ENCODE measurements around the gene ATXN7L2.

- TF ChIP-seq EZH2 (IDR thresholded peaks at IDR 0.05; ENCODE audit: insufficient read depth, low read length) (no peak), CTCF (IDR thresholded peaks at IDR 0.05; ENCODE audit: insufficient read depth, low read depth, low read length) (peak; percentile 49)
These were observed 14.6 kb downstream of the ATXN7L2 start for GRCh38 chr1:109498161-109498801.
